ENCODE results near the gene TBP.
"Not testable (repeated sequence)": the region's sequence is repeated elsewhere in the genome, so short reads cannot be mapped to it uniquely, and the experiment has no call there.

TBP gene

GRCh38 chr6:170525795-170526194 is 28.4 kb upstream of the TBP start:
- H3K27me3 ChIP-seq (ENCODE audit: insufficient read depth, poor library complexity, severe bottlenecking): no peaks in the 10 kb centered on the region
- DNase-seq (ENCODE audit: low read depth in 1 of 2, low spot score in 1 of 2): no peak
- no peak overlapping the region for H3K27ac ChIP-seq (replicated peaks)
- TF ChIP-seq POLR2AphosphoS5 (IDR thresholded peaks at IDR 0.05; ENCODE audit: low read depth) (no peak), SPI1 (IDR thresholded peaks at IDR 0.05; ENCODE audit: borderline replicate concordance, low read depth) (no peak), REST (IDR thresholded peaks at IDR 0.05; ENCODE audit: insufficient replicate concordance, low read depth) (no peak), CTCF (IDR thresholded peaks at IDR 0.05; ENCODE audit: insufficient read depth, low read length) (no peak), GABPA (IDR thresholded peaks at IDR 0.05; ENCODE audit: low read depth) (no peak)
- no peak overlapping the region for H3K4me3 ChIP-seq (replicated peaks; ENCODE audit: insufficient read depth, low read length)

- not testable (repeated sequence) for DNase-seq (ENCODE audit: low read depth in 1 of 2, low spot score in 1 of 2); H3K4me3 ChIP-seq (replicated peaks; ENCODE audit: insufficient read depth, low read length); H3K27me3 ChIP-seq (ENCODE audit: insufficient read depth, poor library complexity, severe bottlenecking); H3K27ac ChIP-seq (replicated peaks)
These were observed 26.2 kb upstream of the TBP start for GRCh38 chr6:170527995-170528394.

GRCh38 chr6:170529839-170530469 is 24.2 kb upstream of the TBP start:
- TF ChIP-seq GABPA (IDR thresholded peaks at IDR 0.05; ENCODE audit: low read depth) (no peak), CTCF (IDR thresholded peaks at IDR 0.05; ENCODE audit: insufficient read depth, low read length) (peak; percentile 87)
- peak in 1 of 2 experiments; percentile 68 for DNase-seq (ENCODE audit: low read depth in 1 of 2, low spot score in 1 of 2)
- Histone ChIP-seq H3K27ac (replicated peaks) (no peak overlapping the region), H3K27me3 (ENCODE audit: insufficient read depth, poor library complexity, severe bottlenecking) (no peaks in the 10 kb centered on the region), H3K4me3 (replicated peaks; ENCODE audit: insufficient read depth, low read length) (no peak overlapping the region)

GRCh38 chr6:170532867-170533488 is 21.2 kb upstream of the TBP start:
- Histone ChIP-seq H3K27ac (replicated peaks) (no peak overlapping the region), H3K27me3 (ENCODE audit: insufficient read depth, poor library complexity, severe bottlenecking) (no peaks in the 10 kb centered on the region), H3K4me3 (replicated peaks; ENCODE audit: insufficient read depth, low read length) (no peak overlapping the region)
- TF ChIP-seq REST (IDR thresholded peaks at IDR 0.05; ENCODE audit: insufficient replicate concordance, low read depth) (no peak), POLR2AphosphoS5 (IDR thresholded peaks at IDR 0.05; ENCODE audit: low read depth) (no peak), CTCF (IDR thresholded peaks at IDR 0.05; ENCODE audit: insufficient read depth, low read length) (no peak), SPI1 (IDR thresholded peaks at IDR 0.05; ENCODE audit: borderline replicate concordance, low read depth) (no peak), GABPA (IDR thresholded peaks at IDR 0.05; ENCODE audit: low read depth) (no peak)
- no peak for DNase-seq (ENCODE audit: low read depth in 1 of 2, low spot score in 1 of 2)
